GM21526 (cell line): ENCODE results near the gene CALN1.
"Not testable (repeated sequence)": the region's sequence is repeated elsewhere in the genome, so short reads cannot be mapped to it uniquely, and the experiment has no call there.

Experiments
- ATAC-seq: cut with Tn5 transposase; IDR thresholded peaks from one replicate; pipeline ENCODE4 v1.9.1; 2021; ENCODE audit warnings: moderate library complexity; ENCODE audit not compliant: unreplicated experiment, low FRiP score

Gene CALN1

DNA sequence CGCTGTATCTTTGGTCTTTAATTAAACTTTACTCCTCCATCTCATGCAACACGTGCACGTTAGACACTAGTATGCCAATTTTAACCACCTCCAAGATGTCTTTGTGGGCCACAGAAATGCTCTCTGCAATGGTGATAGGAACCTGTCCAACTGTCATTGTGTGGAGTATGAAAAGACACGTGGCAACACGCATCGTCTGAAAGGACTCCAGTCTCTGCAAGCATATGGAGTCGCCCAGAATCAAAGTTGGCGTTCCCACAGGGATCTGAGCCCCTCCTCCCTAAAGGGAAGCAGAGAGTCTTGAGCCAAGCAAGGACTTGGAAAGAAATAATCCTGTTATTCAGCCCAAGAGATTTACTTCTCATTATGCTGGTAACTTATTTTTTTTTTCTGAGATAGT, 301.1 kb downstream of the CALN1 start:
- no peak for ATAC-seq

GRCh38 chr7:72109566-72109965, 302.6 kb downstream of the CALN1 start:
- no peak for ATAC-seq

DNA sequence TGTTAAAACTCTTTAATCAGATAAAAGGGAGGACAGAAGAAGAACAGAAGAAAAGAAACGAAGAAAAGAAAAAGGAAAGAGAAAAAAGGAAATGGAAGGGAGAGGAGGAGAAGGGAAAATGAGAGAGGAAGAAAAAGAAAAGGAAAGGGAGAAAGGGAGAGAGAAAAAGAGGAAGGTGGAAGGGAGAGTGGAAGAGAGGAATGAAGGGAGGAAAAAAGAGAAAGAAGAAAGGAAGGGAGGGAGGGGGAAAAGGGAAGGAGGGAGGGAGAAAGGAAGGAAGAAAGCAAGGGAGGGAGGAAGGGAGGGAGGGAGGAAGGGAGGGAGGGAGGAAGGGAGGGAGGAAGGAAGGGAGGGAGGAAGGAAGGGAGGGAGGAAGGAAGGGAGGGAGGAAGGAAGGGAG, 305.7 kb downstream of the CALN1 start:
- no peak for ATAC-seq

- no peak for ATAC-seq
Observed at GRCh38 chr7:72101444-72101843, 310.7 kb downstream of the CALN1 start.

DNA sequence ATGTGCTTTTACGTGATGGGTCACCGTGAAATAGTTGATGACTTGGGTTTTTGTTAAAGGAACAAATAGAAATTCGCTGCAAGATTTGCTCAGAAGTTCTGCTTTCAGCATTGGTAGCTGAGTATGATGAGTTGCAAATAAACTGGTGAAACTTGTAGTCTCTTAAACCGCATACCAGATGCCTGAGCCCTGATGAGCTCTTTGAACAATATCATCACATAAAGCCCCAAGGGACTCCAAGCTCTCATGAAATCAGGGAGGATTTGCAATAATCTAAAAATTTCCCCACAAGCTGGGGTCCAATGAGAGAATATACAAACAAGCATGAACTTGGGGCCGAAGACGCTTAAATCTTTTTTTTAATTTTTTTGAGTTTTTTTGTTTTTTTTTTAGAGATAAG, 312.4 kb downstream of the CALN1 start:
- ATAC-seq: no peak

DNA sequence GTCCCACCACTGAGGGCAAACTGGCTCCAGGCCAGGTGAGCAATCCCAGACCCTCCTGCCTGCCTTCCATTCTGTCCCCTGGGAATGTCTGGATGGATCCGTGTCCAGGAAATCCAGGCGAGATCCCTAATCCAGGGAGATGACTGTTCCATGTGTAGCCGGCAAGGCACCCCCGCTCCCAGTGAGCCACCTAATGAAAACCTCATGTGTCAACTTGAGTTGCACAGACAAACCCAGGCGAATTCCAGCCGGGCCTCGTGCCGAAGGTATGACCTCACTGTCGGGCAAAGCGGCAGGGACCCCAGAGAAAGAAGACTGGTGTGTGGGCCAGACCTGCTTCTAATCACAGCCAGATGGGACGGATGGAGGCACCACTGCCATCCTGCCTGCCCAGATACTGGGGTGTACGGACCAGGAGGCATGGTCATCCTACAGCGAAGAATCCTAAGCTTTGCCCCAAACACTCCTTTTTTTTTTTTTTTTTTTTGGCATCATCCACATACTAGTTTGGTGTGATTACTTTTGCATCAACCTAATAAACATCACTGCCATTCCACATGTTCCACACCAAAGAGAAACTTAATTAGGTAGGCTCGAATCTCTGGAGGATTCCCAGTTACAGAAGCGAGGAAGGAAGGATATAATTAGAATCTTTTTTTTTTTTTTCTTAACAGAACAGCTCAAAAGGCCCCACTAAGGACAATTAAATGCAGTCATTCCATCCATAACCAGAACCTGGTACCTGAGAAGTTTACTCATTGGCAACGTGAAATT, 313.1 kb downstream of the CALN1 start:
- ATAC-seq: no peak

DNA sequence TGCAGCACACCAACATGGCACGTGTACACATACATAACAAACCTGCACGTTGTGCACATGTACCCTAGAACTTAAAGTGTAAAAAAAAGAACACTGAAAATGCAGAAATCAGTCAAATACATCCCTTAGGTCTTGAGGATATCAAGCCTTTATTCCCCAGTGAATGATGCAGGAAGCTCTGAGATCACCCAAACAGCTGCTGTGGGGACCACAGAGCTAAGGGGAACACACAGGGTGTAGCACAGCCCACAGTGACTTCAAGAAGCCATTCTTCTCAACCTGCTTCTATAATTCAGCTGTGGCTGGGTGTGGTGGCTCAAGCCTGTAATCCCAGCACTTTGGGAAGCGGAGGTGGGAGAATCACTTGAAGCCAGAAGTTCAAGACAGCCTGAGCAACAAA, 314.9 kb downstream of the CALN1 start:
- no peak for ATAC-seq

DNA sequence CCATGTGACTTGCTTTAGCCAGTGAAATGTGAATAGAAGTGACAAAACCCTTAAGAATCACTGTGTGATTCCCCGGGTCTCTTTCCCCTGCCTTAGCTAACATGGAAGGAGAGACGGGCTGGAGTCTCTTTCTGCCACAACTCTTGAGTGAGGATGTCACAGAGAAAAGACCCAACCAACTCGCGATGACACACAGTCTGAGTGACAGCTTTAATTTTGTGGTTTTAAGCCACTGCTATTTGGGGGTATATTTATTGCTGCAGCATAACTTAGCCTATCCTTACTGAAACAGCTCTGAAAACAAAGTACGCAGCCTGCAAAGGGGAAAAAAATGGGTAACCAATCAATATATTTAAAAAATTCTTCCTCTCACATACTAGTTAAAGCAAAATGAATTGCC, 319.4 kb downstream of the CALN1 start:
- ATAC-seq: no peak

DNA sequence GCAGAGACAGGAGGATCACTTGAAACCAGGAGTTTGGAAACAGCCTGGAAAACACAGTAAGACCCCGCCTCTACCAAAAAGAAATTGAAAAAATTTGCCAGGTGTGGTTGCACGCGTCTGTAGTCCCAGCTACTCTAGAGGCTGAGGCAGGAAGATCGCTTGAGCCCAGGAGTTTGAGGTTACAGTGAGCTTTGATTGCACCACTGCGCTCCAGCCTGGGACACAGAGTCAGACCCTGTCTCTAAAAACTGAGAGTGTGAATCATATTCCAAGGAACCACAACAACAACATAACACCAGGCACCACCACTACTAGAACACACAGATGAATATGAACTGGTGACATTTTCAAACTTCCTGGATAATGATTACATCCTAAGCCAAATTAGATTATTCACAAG, 324.2 kb downstream of the CALN1 start:
- ATAC-seq: no peak

DNA sequence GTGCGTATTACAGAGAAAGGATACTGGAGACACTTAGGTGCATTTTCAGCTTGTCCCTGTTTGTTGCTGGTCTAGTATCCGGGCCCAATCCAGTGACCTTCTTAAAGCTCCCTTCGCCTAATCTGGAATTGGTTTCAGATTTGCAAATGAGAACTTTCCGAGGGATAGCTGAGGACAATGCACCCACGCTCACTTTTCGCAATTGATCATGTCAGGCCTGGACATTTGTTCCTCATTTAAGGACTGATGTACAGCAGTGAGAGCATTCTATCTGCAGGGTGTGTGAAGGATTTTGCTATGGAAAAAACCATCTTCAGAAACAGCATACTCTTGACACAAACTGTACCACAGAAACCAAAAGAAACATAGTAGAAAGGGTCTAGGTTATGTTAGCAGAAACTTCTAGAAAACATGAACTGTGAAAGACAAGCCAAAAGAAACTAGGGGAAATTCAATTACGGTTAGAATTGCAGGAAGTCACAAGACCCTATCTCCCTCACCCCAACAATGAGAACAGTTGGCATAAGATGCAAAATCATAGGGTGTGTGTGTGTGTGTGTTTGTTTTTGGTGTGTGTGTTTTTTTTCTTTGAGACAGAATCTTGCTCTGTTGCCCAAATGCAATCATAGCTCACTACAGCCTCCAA, 331.1 kb downstream of the CALN1 start:
- ATAC-seq: no peak

DNA sequence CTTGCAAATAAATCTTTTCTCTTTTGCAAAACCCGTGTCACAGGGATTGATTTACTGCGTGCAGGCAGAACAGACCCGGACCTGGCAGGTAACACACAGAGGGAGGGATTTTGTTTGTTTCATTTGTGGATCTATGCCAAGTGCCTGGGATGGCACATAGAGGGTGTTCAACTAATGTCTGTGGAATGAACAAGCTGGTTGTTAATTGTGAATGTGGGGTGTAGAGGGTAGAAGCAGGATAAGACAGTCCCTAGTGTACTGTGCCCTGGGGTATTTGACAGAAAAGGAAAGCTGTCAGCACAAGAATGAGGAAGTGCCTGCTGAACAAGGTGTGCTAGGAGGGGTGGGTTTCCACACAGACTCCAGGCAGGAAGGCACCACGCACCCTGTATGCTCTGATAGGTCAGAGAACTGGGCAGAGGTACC, 331.8 kb downstream of the CALN1 start:
- no peak for ATAC-seq

DNA sequence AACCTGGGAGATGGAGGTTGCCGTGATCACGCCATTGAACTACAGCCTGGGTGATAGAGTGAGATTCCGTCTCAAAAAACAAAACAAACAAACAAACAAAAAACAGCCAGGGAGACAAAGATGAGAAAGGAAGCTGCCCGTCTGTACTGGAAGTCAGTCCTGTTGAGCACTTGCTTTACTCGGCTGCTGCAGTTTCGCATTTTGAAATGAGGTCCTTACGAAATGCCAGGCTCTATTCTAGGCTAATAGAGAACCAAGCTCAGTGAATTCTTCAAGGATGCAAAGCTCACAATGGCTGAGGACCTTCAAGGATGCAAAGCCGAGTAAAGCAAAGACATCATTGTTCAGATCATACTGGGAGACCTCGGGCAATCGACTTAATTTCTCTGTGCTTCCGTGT, 333.3 kb downstream of the CALN1 start:
- ATAC-seq: no peak

DNA sequence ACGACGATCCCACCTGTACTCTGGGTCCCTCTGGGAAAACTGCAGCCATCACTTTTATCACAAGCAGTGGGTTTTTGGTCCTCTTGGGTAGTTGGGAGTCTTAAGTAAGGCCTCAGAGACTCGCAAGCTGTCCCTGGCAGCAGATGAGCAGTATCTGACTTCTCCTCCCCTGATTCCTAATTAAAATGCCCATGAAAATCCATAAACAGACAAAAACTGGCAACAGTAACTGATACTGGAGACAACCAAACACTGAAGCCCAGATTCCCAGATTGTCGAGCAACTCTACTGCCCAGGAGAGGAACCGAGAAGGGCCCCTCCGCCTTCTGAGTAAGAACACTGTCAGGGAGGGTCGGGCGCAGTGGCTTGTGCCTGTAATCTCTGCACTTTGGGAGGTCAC, 333.8 kb downstream of the CALN1 start:
- no peak for ATAC-seq

DNA sequence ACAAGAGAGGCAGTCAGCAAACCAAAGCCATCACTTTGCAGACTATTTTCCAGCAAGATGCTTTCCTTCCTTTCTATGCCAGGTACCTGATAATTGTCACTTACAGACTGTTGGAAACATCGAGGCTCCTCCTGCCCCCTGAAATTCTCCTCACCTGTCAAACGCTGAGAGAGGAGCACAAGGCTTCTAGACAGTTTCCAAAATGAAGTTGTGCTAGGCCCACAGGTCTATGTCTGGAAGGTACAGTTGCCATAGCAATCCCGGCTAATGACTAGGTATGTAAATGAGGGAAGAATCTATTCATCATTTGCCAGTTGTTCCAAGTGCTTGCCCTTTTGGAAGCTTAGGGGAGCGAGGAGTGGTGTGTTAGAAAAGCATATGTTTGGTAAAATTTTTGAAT, 334.4 kb downstream of the CALN1 start:
- no peak for ATAC-seq

DNA sequence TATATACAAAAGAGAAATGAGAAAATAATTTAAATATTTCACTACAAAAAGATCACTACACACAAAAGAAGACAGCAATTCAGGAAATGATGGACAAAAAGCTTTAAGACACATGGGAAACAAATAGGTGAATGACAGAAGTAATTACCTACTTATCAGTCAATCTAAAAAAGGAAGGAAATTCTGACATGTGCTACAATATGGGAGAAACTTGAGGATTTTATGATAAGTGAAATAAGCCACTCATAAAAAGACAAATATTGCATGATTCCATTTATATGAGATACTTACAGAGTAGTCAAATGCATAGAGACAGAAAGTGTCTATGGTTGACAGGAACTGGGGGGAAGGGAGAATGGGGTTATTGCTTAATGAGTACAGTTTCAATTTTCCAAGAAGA, 339.2 kb downstream of the CALN1 start:
- no peak for ATAC-seq

GRCh38 chr7:72069263-72069662, 342.9 kb downstream of the CALN1 start:
- no peak for ATAC-seq

- not testable (repeated sequence) for ATAC-seq
Observed at GRCh38 chr7:72065764-72066163, 346.4 kb downstream of the CALN1 start.

GRCh38 chr7:72064916-72065315, 347.2 kb downstream of the CALN1 start:
- ATAC-seq: no peak

- ATAC-seq: no peak
Observed at GRCh38 chr7:72063330-72063729, 348.8 kb downstream of the CALN1 start.

- no peak for ATAC-seq
Observed at GRCh38 chr7:72062666-72063065, 349.5 kb downstream of the CALN1 start.

DNA sequence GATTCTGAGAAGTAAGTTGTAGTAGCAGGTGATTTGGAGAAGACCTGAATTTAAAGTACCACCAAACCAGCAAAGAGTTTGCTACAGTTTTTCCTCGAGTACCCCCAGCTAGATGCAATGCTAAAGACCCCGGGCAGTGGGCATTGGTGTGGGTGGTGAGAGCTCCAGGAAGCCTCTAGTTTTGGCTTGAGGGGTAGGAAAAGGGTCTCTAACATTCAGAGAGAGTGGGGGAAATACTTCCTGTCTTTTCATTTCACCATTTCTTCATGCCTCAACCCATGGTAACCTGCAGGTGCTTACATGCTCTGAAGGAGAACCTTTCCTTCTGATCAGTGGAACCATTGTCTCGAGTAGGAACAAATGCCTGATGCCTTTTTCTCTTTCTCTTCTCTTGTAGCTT, 352.2 kb downstream of the CALN1 start:
- no peak for ATAC-seq

- ATAC-seq: no peak
Observed at GRCh38 chr7:72058579-72058978, 353.6 kb downstream of the CALN1 start.
